Muscle layer of duodenum (tissue), 2 donors: Measurements from ENCODE around the gene FREM2.

Experiments
- H3K27ac ChIP-seq: one replicate; pipeline ENCODE4 v1.7.0; 2013; ENCODE audit warnings: mild to moderate bottlenecking, low read length
- H3K27me3 ChIP-seq: one replicate; pipeline ENCODE4 v1.7.0; 2013; ENCODE audit warnings: low read depth, mild to moderate bottlenecking, control low read depth, low read length
- H3K36me3 ChIP-seq, 2 donors: one replicate each; pipeline ENCODE4 v1.7.0; 2013; ENCODE audit warnings: low read length in 2 of 2, control low read depth in 1 of 2, mild to moderate bottlenecking in 1 of 2; ENCODE audit not compliant: insufficient read depth in 2 of 2, control insufficient read depth in 1 of 2
- H3K4me1 ChIP-seq, 2 donors: one replicate each; pipeline ENCODE4 v1.7.0; 2013; ENCODE audit warnings: low read length in 2 of 2, mild to moderate bottlenecking in 2 of 2, control low read depth in 1 of 2, moderate library complexity in 1 of 2; ENCODE audit not compliant: insufficient read depth in 2 of 2, control insufficient read depth in 1 of 2
- H3K4me3 ChIP-seq, 2 donors: one replicate each; pipeline ENCODE4 v1.7.0; 2013; ENCODE audit warnings: low read length in 2 of 2, low read depth in 1 of 2, mild to moderate bottlenecking in 1 of 2
- H3K9me3 ChIP-seq, 2 donors: one replicate each; pipeline ENCODE4 v1.7.0; 2013; ENCODE audit warnings: low read length in 2 of 2, control low read depth in 1 of 2, mild to moderate bottlenecking in 1 of 2; ENCODE audit not compliant: control insufficient read depth in 1 of 2
- donor health status: healthy.

FREM2 gene

DNA sequence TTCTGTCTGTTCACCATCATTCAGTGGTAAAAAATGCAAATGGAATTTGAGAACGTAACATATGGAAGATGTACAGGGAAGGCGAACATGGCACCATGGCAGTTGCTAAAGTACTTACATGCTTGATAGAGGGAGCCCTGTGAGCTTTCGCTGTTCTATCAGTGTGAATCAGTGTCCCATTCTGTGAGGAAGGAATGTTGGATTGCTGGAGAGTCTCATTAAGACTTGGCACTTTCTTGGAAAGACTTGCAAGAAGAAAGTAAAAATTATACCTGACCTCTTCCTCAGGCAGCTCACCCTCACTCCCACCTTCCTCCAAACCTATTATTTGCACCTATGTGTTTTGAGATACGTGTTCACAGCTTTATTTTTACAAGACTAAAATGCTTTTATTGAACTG lies 43.5 kb downstream of the FREM2 start:
- no peaks in the 10 kb centered on the region for H3K36me3 ChIP-seq
- no peak overlapping the region for H3K4me3 ChIP-seq
- H3K27me3 ChIP-seq, result no peaks in the 10 kb centered on the region
- no peaks in the 10 kb centered on the region for H3K4me1 ChIP-seq
- H3K27ac ChIP-seq, result no peak overlapping the region
- H3K9me3 ChIP-seq, result no peaks in the 10 kb centered on the region

DNA sequence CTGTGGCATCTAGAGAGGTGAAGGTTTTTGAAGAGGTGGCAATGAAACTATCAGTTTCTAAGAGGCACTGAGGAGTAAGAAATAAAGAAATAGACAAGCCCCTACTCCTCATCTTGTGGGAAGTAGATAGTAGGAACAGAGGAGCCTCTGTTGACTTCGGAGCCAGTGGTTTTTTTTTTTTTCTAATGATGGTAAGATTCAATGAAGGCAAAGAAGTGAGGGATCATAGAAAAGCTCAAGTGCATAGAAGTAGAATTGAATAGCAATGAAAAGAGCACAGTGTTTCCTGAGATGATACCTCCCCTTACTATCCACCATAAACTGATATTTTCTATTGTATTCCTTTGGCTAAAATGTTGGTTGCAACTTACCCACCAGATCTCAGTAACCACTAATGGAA lies 46.3 kb downstream of the FREM2 start:
- no peaks in the 10 kb centered on the region for H3K36me3 ChIP-seq
- no peak overlapping the region for H3K27ac ChIP-seq
- H3K27me3 ChIP-seq, result no peaks in the 10 kb centered on the region
- no peak overlapping the region for H3K4me3 ChIP-seq
- no peaks in the 10 kb centered on the region for H3K9me3 ChIP-seq
- H3K4me1 ChIP-seq, result peaks cover 0 to 7% of the 10 kb centered on the region in 2 donors

DNA sequence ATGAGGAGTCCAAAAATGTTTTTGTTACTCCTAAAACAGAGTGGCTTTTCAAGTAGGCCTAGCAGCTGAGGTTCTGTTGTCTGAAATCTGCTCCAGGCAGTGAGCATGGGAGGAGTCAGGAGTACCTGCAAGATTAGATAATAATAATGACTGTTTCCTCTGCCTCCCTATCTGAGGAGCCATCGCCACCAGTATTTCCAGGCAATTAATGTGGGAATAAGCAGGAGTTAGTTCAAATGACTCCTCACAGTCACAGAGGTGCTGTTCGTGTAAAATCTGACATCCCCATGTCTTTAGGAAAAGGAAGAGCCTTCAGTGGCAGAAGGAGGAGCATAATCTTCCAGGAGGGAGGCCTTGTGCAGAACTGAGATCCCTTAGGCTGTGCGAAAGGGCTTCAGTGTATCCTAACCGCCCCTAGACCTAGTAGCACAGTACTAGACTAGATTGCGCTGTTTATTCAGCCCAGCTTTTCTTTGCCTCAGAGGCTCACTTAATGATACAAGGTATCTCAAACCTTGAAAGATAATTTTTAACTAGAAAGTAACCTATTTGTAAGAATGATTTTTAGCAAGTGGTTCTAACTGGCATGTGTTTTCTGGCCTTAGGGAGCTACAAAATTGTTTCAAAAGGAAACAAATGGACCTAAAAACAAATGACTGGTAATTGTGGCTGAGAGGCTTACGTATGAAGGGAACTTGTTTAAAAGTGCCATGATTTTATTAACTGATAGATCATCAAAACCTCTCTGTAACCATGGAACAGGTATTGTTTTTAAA lies 49.0 kb downstream of the FREM2 start:
- Histone ChIP-seq H3K27me3 (no peaks in the 10 kb centered on the region), H3K4me3 (no peak overlapping the region), H3K36me3 (no peaks in the 10 kb centered on the region), H3K27ac (no peak overlapping the region), H3K9me3 (no peaks in the 10 kb centered on the region), H3K4me1 (peaks cover 0 to 7% of the 10 kb centered on the region in 2 donors)

DNA sequence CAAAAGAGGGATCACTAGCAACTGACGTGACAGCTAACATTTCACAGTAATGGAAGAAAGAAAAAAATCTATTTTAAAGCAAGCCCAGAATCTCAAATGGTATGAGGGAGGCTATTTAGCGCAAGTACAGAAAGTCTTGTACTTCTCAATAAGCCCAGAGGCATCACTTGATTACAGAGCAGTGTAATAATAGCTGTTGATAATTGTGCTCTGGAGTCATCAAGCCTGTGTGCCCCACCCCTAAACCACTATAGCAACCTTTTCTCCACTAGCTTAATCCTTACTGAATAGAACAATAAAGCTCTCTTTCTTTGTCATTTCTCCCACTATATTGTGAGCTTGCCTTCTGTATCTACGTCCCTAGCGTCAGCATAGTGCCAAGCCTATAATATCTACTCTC lies 56.6 kb downstream of the FREM2 start:
- Histone ChIP-seq H3K27me3 (no peaks in the 10 kb centered on the region), H3K4me1 (no peaks in the 10 kb centered on the region), H3K9me3 (no peaks in the 10 kb centered on the region), H3K4me3 (no peak overlapping the region), H3K36me3 (no peaks in the 10 kb centered on the region), H3K27ac (no peak overlapping the region)

DNA sequence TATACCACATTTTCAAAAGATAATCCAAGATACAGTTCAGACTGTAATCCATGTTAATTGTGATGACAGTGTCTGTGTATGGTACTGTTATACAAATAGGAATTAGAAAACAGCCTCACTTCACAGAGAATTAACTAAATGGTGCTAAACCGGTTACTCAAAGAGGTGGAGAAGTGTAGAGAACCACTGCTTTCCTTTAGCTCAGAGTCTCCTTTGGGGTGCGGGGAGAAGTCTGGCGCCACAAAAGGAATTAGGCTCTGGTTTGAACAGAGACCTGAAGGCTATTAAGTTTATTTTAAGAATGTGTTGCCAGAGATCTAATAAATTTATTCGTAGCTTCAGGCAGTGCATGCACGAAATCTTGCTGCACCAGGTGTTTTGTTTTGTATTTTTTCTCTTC lies 65.8 kb downstream of the FREM2 start:
- no peaks in the 10 kb centered on the region for H3K9me3 ChIP-seq
- no peaks in the 10 kb centered on the region for H3K27me3 ChIP-seq
- no peak overlapping the region for H3K27ac ChIP-seq
- no peaks in the 10 kb centered on the region for H3K4me1 ChIP-seq
- no peaks in the 10 kb centered on the region for H3K36me3 ChIP-seq
- H3K4me3 ChIP-seq, result no peak overlapping the region

DNA sequence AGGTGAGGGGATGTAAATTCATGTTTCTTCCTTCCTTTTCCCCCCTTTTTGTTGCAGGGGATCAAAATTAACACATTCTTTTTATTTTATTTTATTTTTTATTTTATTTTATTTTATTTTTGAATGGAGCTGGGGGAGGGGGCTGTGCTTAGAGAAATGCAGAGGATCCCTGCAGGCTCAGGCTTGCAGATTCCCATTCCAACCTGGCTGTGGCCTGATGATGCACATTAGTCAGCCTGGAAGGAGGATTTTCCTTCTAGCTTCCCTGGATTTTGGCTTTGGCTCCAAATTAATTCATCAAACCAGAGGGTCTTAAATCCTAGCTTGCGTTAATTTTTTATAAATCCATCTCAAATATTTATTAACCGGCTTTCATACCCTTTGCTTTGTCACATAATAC lies 67.0 kb downstream of the FREM2 start:
- H3K9me3 ChIP-seq, result no peaks in the 10 kb centered on the region
- no peak overlapping the region for H3K27ac ChIP-seq
- no peaks in the 10 kb centered on the region for H3K36me3 ChIP-seq
- H3K4me1 ChIP-seq, result no peaks in the 10 kb centered on the region
- no peaks in the 10 kb centered on the region for H3K27me3 ChIP-seq
- H3K4me3 ChIP-seq, result no peak overlapping the region

DNA sequence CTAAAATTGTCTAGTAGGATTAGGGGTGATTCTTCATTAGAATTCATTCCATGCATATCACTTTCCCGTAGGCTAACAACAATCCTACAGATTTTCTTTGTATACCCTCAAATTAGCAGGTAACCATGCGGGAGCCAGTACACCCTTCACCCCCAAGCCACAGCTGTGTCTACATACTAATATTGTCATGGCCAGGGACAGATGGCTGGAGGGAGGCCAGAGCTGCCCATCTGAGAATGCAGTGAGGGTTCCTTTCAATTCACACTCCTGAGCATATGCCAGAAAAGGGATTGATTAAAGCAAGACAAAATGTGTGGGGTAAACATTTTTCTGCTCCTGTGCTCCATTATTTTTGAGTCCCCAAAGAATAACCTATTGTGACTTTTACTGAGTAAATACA lies 68.9 kb downstream of the FREM2 start:
- Histone ChIP-seq H3K27me3 (no peaks in the 10 kb centered on the region), H3K36me3 (no peaks in the 10 kb centered on the region), H3K4me3 (no peak overlapping the region), H3K9me3 (no peaks in the 10 kb centered on the region), H3K27ac (no peak overlapping the region), H3K4me1 (no peaks in the 10 kb centered on the region)

DNA sequence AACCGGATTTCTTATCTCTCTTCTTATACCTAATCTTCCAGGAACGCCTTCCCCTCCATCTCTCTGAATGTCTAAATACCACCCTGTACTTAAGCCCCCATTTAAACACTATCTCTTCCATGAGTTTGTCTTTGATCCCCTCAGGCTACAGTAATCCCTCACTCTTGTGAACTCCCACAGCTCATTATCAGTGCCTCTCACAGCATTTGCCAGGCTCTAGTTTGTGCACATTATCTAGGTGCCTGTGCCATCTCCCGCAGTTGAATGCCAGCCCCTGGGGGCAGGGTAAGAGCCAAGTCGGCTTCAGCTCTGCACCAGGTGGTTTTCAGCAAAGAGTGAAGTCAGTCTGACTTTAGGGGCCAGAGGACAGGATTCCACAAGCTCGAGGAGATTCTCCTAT lies 71.4 kb downstream of the FREM2 start:
- no peak overlapping the region for H3K27ac ChIP-seq
- no peaks in the 10 kb centered on the region for H3K27me3 ChIP-seq
- H3K4me1 ChIP-seq, result no peaks in the 10 kb centered on the region
- no peaks in the 10 kb centered on the region for H3K36me3 ChIP-seq
- no peaks in the 10 kb centered on the region for H3K9me3 ChIP-seq
- no peak overlapping the region for H3K4me3 ChIP-seq

DNA sequence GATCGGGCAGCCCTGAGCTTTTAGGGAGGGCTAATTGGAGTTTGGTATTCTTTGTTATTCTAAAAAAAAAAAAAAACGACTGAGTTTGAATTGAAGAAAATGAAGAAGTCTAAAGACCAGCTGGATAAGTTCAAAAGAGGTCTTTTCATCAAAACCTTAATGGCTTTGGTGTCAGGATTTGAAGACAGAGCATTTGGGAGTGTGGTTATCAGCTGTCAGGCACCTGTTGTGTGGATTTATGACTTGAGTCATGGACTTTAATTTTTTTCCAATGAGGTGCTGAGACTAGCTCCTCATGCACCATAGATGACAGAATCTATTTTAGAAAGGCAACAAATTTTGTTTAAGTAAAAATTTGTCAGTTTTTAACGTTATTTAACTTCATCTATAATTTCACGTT lies 72.5 kb downstream of the FREM2 start:
- H3K4me1 ChIP-seq, result no peaks in the 10 kb centered on the region

DNA sequence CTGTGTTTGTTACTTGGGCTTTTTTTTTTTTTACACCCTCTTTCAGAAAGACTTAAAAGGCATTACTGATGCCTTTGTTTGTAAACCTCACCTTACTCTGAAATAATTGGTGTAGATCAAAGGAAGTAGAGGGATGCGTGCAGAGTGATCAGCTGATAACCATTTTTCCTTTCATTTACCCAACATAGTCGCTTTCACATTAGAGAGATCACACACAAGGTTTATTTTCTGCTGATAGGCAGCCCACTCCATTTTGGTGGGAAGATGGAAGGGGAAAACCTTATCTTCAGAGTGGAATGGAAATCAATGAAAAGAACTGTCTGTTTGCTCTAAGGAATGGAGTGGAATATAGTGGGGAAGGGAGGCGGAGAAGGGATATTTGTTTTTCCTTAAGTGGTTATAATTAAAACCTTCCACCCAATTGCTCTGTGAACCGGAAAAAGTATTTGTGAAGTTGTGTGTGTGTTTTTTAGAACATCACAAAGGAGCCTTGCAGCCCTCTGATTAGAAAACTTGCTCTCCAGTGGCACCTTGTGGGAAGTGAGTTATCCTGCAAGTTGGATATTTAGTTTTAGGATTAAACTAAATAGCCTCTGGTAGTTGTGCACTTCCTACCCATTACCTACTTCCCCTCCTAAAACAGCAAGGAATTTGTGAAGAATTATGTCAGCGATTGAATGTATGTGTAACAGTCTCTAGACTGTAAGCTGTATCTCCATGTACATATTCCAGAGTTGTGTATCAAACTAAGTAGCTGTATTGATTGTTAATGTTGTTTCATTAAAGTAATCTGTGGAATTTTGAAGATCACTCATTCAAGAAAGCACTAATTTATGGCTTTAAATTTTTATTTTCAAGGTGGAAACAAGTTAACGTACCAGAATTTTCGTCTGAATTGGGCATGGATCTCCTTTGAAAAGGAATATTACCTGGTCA lies 76.8 kb downstream of the FREM2 start:
- Histone ChIP-seq H3K4me1 (no peaks in the 10 kb centered on the region), H3K27ac (no peak overlapping the region), H3K36me3 (no peaks in the 10 kb centered on the region), H3K27me3 (no peaks in the 10 kb centered on the region), H3K9me3 (no peaks in the 10 kb centered on the region), H3K4me3 (no peak overlapping the region)

More for the DNA sequence above, 72.5 kb downstream of the FREM2 start:
- Histone ChIP-seq H3K36me3 (no peaks in the 10 kb centered on the region), H3K9me3 (no peaks in the 10 kb centered on the region), H3K27ac (no peak overlapping the region), H3K4me3 (no peak overlapping the region), H3K27me3 (no peaks in the 10 kb centered on the region)

DNA sequence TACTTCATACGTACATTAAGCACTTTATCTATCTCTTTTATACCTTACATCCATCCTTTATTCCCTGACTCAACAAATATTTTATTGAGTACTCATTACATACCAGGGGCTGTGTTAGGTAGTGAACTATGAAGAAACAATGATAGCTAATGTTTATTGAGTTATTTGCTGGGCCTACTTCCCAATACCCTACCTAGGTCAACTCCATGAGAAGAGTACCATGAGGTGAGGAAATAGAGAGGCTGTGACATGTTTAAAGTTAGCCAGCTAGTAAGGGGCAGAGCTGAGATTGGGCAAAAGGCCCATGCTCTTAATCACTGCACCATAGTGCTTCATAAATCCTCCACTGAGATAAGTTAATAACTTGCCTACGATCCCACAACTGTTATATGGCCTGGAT lies 79.9 kb downstream of the FREM2 start:
- Histone ChIP-seq H3K4me1 (no peaks in the 10 kb centered on the region), H3K27ac (no peak overlapping the region), H3K27me3 (no peaks in the 10 kb centered on the region), H3K9me3 (no peaks in the 10 kb centered on the region), H3K4me3 (no peak overlapping the region), H3K36me3 (no peaks in the 10 kb centered on the region)
